Lower leg skin (tissue), 3 donors: Measurements from ENCODE around the gene ARMH3.

Experiments used
- CTCF ChIP-seq, 3 donors: fragments of 450-650 bp; IDR thresholded peaks; one replicate each; pipeline ENCODE4 v1.5.1; 2016; ENCODE audit warnings: antibody characterized with exemption in 3 of 3, mild to moderate bottlenecking in 3 of 3, moderate library complexity in 2 of 3
- POLR2A ChIP-seq, 2 donors: fragments of 450-650 bp; IDR thresholded peaks; one replicate each; pipeline ENCODE4 v1.6.1; 2016 to 2017; ENCODE audit warnings: antibody characterized with exemption in 2 of 2, mild to moderate bottlenecking in 1 of 2, moderate library complexity in 1 of 2

- TF ChIP-seq CTCF (IDR thresholded peaks at IDR 0.05) (no peak), POLR2A (IDR thresholded peaks at IDR 0.05) (no peak)
These were observed 227.9 kb downstream of the ARMH3 start for GRCh38 chr10:101827919-101828600.
